ENCODE measurements around the gene EVX2. TPM values are rescaled to one million over a fixed set of nuclear protein-coding genes. Genes with fewer than 3 reads are reported as not detected.

The EVX2 gene
- total RNA-seq, 1 donor from 2014 or later = not detected

DNA sequence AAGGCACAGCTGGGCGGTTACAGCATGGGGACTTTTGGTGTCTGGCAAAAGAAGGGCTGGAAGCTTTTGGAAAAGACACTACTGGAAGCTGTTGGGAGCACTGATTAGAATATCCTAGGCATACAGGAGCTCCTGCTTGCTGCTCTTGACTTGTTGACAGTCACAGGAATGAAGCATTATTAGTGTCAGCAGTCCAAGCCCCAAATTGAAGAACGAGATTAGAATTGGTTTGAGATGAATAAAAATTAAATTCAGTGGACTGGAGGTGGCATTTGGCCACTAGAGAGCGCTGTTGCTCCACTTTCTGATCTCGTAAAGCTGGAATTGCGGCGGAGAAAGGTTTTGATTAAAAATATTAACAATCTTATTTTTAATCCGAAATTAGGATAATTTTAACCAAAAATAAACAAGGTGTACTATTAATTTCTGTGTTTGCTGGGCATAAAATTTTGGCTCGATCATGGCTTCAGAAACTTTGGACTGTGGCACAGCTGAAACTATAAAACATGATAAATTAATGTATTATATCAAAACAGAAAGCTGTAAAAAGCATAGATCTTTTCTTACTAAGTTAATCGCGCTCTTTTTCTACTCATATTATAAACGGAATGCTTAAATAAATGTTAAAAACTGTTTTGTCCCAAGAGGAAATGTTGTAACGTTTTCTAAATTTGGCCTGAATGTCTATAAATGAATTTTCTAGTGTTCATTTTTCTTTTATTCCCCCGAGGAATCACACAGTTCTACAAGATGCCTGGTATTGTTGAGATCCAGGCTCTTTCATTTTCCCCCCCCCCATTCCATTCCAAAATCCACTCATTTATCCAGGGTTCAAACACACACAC lies 43.4 kb upstream of the EVX2 start:
- peaks cover 23% of the 10 kb centered on the region for H3K4me1 Mint-ChIP-seq
- no peaks in the 10 kb centered on the region for H3K36me3 Mint-ChIP-seq
- H3K27me3 Mint-ChIP-seq (ENCODE audit: low read depth) = peaks cover 91% of the 10 kb centered on the region
- peak in 1 of 2 experiments; percentile 84 for DNase-seq (ENCODE audit: low spot score in 2 of 2, unreplicated experiment in 2 of 2)
- peak; percentile 92 for TF ChIP-seq CTCF (IDR thresholded peaks at IDR 0.05; ENCODE audit: unreplicated experiment)
- no peak overlapping the region for H3K27ac Mint-ChIP-seq
- no peak overlapping the region for H3K4me3 Mint-ChIP-seq
- no peaks in the 10 kb centered on the region for H3K9me3 Mint-ChIP-seq

GRCh38 chr2:176125772-176126054 lies 42.0 kb upstream of the EVX2 start:
- no peak overlapping the region for H3K4me3 Mint-ChIP-seq

DNA sequence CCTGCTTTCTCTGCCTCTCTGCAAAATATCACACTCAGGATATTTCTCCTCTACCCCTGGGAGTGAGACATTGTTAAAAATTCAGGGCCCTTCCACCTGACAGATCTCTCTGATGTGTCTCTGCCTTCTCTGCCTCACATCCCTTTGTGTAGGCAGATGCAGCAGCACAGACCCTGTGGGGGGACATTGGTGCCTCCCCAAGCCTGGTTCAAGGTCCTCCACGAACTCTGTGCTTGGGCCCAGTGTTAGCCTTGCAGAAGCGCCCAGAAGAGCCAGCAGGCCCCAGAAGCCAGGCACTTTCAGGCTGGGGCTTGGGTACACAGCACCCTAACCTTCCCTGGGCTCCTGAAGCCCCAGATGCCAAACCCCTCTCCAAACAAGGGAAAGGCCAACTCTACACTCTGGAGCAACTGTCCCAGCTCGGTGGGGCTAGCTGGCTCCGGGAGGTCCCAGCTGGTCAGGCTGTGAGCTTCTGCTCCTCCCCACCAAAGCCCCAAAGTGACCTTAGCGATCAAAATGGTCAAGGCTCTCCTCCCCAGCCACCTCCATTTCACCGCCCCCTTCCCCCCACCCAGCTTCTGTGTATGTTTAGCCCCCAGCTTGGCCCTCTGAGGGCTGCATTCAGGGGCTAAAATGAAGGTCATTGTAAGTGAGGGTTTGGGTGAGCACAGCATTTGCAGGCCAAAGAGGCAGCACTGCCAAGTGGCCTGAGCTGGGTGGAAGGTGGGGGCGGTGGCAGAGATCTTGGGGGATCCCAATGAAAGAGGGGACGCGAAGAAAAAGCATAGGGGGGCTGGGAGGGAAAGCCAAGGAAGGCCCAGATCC lies 41.4 kb upstream of the EVX2 start:
- Mint-ChIP-seq H3K9me3 (no peaks in the 10 kb centered on the region), H3K36me3 (no peaks in the 10 kb centered on the region), H3K27me3 (ENCODE audit: low read depth) (peaks cover 95% of the 10 kb centered on the region), H3K27ac (no peak overlapping the region), H3K4me1 (peaks cover 19% of the 10 kb centered on the region), H3K4me3 (no peak overlapping the region)
- DNase-seq (ENCODE audit: low spot score in 2 of 2, unreplicated experiment in 2 of 2) = no peak
- no peak for TF ChIP-seq CTCF (IDR thresholded peaks at IDR 0.05; ENCODE audit: unreplicated experiment)

More at GRCh38 chr2:176125772-176126054, 42.0 kb upstream of the EVX2 start:
- H3K27ac Mint-ChIP-seq = no peak overlapping the region
- no peaks in the 10 kb centered on the region for H3K36me3 Mint-ChIP-seq
- DNase-seq (ENCODE audit: low spot score in 2 of 2, unreplicated experiment in 2 of 2) = no peak
- H3K9me3 Mint-ChIP-seq = no peaks in the 10 kb centered on the region
- H3K4me1 Mint-ChIP-seq = peaks cover 21% of the 10 kb centered on the region
- H3K27me3 Mint-ChIP-seq (ENCODE audit: low read depth) = peaks cover 91% of the 10 kb centered on the region
- no peak for TF ChIP-seq CTCF (IDR thresholded peaks at IDR 0.05; ENCODE audit: unreplicated experiment)

DNA sequence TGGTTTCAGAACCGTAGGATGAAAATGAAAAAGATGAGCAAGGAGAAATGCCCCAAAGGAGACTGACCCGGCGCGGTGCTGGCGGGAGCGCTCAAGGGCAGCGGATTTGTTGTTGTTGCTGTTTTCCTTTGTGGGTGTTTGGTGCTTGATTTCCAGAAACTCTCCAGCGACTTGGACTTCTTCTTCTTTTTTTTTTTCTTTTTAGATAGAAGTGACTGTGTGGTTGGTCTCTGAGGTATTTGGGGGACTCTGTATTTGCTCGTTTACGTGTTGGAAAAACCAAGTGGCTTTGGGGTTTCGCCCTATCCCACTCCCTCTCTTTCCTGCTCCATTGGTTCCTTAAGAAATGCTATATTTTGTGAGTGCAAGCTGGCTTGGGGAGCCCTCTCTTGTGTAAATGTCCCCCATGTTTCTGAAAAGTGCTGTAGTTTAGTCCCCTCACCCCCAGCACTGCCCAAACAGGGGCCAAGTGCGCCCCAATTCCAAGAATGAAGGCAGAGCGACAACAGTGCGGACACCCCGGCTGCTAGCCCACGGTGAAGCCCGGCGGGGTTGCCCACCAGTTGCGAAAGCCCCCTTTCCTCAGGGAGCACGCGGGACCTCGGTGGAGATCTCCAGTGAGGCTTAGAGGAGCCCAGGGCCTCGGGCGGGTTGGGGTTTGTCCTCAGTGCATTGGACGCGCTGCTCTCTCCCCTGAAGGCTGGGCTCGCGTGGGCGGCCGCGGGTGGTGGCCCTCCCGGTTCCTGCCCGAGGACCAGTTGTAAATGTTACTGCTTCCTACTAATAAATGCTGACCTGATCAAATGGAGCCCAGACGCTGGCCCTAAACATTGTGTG lies 40.6 kb upstream of the EVX2 start:
- peak overlapping the region; percentile 58 for H3K4me3 Mint-ChIP-seq
- no peaks in the 10 kb centered on the region for H3K9me3 Mint-ChIP-seq
- H3K27me3 Mint-ChIP-seq (ENCODE audit: low read depth) = peaks cover 98% of the 10 kb centered on the region

More for the DNA sequence above, 40.6 kb upstream of the EVX2 start:
- Mint-ChIP-seq H3K4me1 (peaks cover 19% of the 10 kb centered on the region), H3K36me3 (no peaks in the 10 kb centered on the region), H3K27ac (no peak overlapping the region)
- no peak for DNase-seq (ENCODE audit: low spot score in 2 of 2, unreplicated experiment in 2 of 2)
- TF ChIP-seq CTCF (IDR thresholded peaks at IDR 0.05; ENCODE audit: unreplicated experiment) = no peak

All from mesothelial cell of epicardium (in vitro differentiated cells).